ENCODE measurements around the gene CCDC187.
"Not testable (repeated sequence)": the region's sequence is repeated elsewhere in the genome, so short reads cannot be mapped to it uniquely, and the experiment has no call there.

CCDC187 gene

GRCh38 chr9:136326761-136327303 lies 22.9 kb upstream of the CCDC187 start:
- no peak for DNase-seq

- no peak for DNase-seq
Measured at GRCh38 chr9:136326061-136326760, 22.3 kb upstream of the CCDC187 start.

- DNase-seq = no peak
Measured at GRCh38 chr9:136325358-136325757, 21.5 kb upstream of the CCDC187 start.

GRCh38 chr9:136324501-136325300 lies 20.8 kb upstream of the CCDC187 start:
- no peak for DNase-seq

- DNase-seq = no peak
Measured at GRCh38 chr9:136323371-136323789, 19.5 kb upstream of the CCDC187 start.

GRCh38 chr9:136322756-136323330 lies 18.9 kb upstream of the CCDC187 start:
- no peak for DNase-seq

- DNase-seq = no peak
Measured at GRCh38 chr9:136321561-136321960, 17.7 kb upstream of the CCDC187 start.

GRCh38 chr9:136320972-136321371 lies 17.1 kb upstream of the CCDC187 start:
- not testable (repeated sequence) for DNase-seq

- not testable (repeated sequence) for DNase-seq
Measured at GRCh38 chr9:136319955-136320354, 16.1 kb upstream of the CCDC187 start.

GRCh38 chr9:136319244-136319643 lies 15.3 kb upstream of the CCDC187 start:
- DNase-seq = not testable (repeated sequence)

- no peak for DNase-seq
Measured at GRCh38 chr9:136318776-136319241, 14.9 kb upstream of the CCDC187 start.

- DNase-seq = no peak
Measured at GRCh38 chr9:136318111-136318775, 14.3 kb upstream of the CCDC187 start.

GRCh38 chr9:136317695-136318094 lies 13.8 kb upstream of the CCDC187 start:
- DNase-seq = no peak

- DNase-seq = no peak
Measured at GRCh38 chr9:136316896-136317676, 13.2 kb upstream of the CCDC187 start.

- no peak for DNase-seq
Measured at GRCh38 chr9:136316271-136316751, 12.4 kb upstream of the CCDC187 start.

GRCh38 chr9:136314944-136315343 lies 11.1 kb upstream of the CCDC187 start:
- no peak for DNase-seq

- DNase-seq = no peak
Measured at GRCh38 chr9:136314056-136314416, 10.1 kb upstream of the CCDC187 start.

GRCh38 chr9:136313111-136314055 lies 9.5 kb upstream of the CCDC187 start:
- DNase-seq = no peak

- DNase-seq = peak; percentile 51
Measured at GRCh38 chr9:136312436-136312835, 8.5 kb upstream of the CCDC187 start.

GRCh38 chr9:136312009-136312375 lies 8.1 kb upstream of the CCDC187 start:
- no peak for DNase-seq

All from stimulated activated CD4-positive, alpha-beta T cell treated with anti-CD3 and anti-CD28 coated beads, Interleukin-4, amount 100 ng/mL, for 1 hour (primary cell).